ENCODE data around the gene THAP11.

THAP11 gene

GRCh38 chr16:67845291-67846062, 3.4 kb downstream of the THAP11 start:
- TF ChIP-seq EP300 (IDR thresholded peaks at IDR 0.05; ENCODE audit: borderline replicate concordance) (no peak), EGR1 (IDR thresholded peaks at IDR 0.05) (no peak), YY1 (IDR thresholded peaks at IDR 0.05; ENCODE audit: low read depth) (no peak), RAD21 (IDR thresholded peaks at IDR 0.05; ENCODE audit: low read depth) (no peak), NFIC (IDR thresholded peaks at IDR 0.05) (no peak), CREB1 (IDR thresholded peaks at IDR 0.05; ENCODE audit: low read depth) (no peak), TAF1 (IDR thresholded peaks at IDR 0.05; ENCODE audit: low read depth) (no peak), TEAD4 (IDR thresholded peaks at IDR 0.05) (no peak), MAX (IDR thresholded peaks at IDR 0.05) (no peak), CEBPB (IDR thresholded peaks at IDR 0.05) (no peak), FOXM1 (IDR thresholded peaks at IDR 0.05; ENCODE audit: borderline replicate concordance, low read depth) (no peak), TCF12 (IDR thresholded peaks at IDR 0.05; ENCODE audit: low read depth) (no peak), REST (IDR thresholded peaks at IDR 0.05; ENCODE audit: low read depth) (no peak), ZBTB7A (IDR thresholded peaks at IDR 0.05; ENCODE audit: low read depth) (no peak)
- TF ChIP-seq, protein P1, sequence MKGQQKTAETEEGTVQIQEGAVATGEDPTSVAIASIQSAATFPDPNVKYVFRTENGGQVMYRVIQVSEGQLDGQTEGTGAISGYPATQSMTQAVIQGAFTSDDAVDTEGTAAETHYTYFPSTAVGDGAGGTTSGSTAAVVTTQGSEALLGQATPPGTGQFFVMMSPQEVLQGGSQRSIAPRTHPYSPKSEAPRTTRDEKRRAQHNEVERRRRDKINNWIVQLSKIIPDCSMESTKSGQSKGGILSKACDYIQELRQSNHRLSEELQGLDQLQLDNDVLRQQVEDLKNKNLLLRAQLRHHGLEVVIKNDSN (IDR thresholded peaks at IDR 0.05), result no peak

- TF ChIP-seq EGR1 (IDR thresholded peaks at IDR 0.05), result no peak
- TF ChIP-seq, protein P1 (IDR thresholded peaks at IDR 0.05), result no peak
- no peak for TF ChIP-seq EP300 (IDR thresholded peaks at IDR 0.05; ENCODE audit: borderline replicate concordance)
- TF ChIP-seq RAD21 (IDR thresholded peaks at IDR 0.05; ENCODE audit: low read depth), result no peak
- TF ChIP-seq CREB1 (IDR thresholded peaks at IDR 0.05; ENCODE audit: low read depth), result no peak
These were observed 3.9 kb downstream of the THAP11 start for GRCh38 chr16:67846063-67846319.

GRCh38 chr16:67846320-67847063, 4.4 kb downstream of the THAP11 start, which contains the start of gene NUTF2:
TSS of gene NUTF2 (plus strand) at chr16:67846933. CDS start at chr16:67865131, 18,198 bp downstream.
- no peak for TF ChIP-seq NFIC (IDR thresholded peaks at IDR 0.05)
- TF ChIP-seq, protein P1 (IDR thresholded peaks at IDR 0.05), result 0 out of 2 replicates have a peak, but pooled peaks have one; percentile 28
- TF ChIP-seq EP300 (IDR thresholded peaks at IDR 0.05; ENCODE audit: borderline replicate concordance), result no peak; the same call in 1 of the 2 replicates
- peak; percentile 82 for TF ChIP-seq YY1 (IDR thresholded peaks at IDR 0.05; ENCODE audit: low read depth)
- no peak for TF ChIP-seq REST (IDR thresholded peaks at IDR 0.05; ENCODE audit: low read depth)
- peak; percentile 89 for TF ChIP-seq ZBTB7A (IDR thresholded peaks at IDR 0.05; ENCODE audit: low read depth)
- TF ChIP-seq TEAD4 (IDR thresholded peaks at IDR 0.05), result 0 out of 2 replicates have a peak, but pooled peaks have one; percentile 31
- TF ChIP-seq FOXM1 (IDR thresholded peaks at IDR 0.05; ENCODE audit: borderline replicate concordance, low read depth), result no peak
- TF ChIP-seq CREB1 (IDR thresholded peaks at IDR 0.05; ENCODE audit: low read depth), result no peak
- 0 out of 2 replicates have a peak, but pooled peaks have one; percentile 59 for TF ChIP-seq EGR1 (IDR thresholded peaks at IDR 0.05)
- TF ChIP-seq TAF1 (IDR thresholded peaks at IDR 0.05; ENCODE audit: low read depth), result peak; percentile 45
- no peak for TF ChIP-seq RAD21 (IDR thresholded peaks at IDR 0.05; ENCODE audit: low read depth)
- TF ChIP-seq TCF12 (IDR thresholded peaks at IDR 0.05; ENCODE audit: low read depth), result peak; percentile 76; the same call in 1 of the 2 replicates
- peak; percentile 69 for TF ChIP-seq MAX (IDR thresholded peaks at IDR 0.05)
- TF ChIP-seq CEBPB (IDR thresholded peaks at IDR 0.05), result no peak

DNA sequence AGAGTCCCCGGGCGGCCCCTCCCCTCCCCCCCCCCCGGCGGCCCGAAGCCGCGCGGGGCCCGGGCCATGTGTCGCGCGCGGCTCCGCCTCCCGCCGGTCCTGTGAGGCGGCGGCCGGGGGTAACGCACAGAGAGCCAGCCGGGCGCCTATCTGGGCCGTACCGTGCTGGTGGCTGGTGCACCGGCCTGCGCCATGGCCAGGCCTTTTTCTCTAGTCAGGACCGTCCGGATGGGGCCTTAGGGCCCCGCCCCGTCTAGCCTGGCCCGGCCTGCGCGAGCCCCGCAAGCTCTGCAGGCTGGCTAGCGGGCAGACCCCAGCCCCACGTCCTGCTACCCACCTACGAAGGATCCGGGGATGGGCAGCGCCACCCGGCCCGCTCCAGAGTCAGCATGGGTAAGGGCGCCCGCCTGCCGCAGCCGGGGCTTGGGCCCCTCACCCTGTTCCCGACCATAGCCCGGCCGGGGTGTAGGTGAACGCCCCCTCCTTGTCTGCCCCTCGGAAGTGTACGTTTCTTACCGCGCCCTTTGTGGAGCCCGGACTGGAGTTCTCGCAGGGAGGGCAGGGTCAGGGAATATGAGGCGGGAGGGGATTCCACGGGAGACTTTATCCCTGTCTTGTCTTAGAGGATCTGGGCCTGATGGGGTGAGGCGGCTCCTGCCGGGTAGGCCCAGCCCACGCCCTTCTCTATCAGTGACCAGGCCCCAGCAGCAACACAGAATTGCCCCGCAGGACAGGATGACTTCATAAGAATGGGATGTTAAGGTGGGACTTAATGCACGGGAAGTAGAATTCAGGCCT, 5.1 kb downstream of the THAP11 start, which contains the start of gene CENPT:
Gene CENPT, minus strand, starts transcription at position 630 of the 798 bp plus-strand sequence. CDS start 13,834 bp downstream, outside the sequence.
- TF ChIP-seq RAD21 (IDR thresholded peaks at IDR 0.05; ENCODE audit: low read depth) (no peak), MAX (IDR thresholded peaks at IDR 0.05) (0 out of 2 replicates have a peak, but pooled peaks have one; percentile 2), YY1 (IDR thresholded peaks at IDR 0.05; ENCODE audit: low read depth) (no peak), NFIC (IDR thresholded peaks at IDR 0.05) (no peak), CEBPB (IDR thresholded peaks at IDR 0.05) (no peak), TEAD4 (IDR thresholded peaks at IDR 0.05) (no peak), EP300 (IDR thresholded peaks at IDR 0.05; ENCODE audit: borderline replicate concordance) (no peak), TCF12 (IDR thresholded peaks at IDR 0.05; ENCODE audit: low read depth) (0 out of 2 replicates have a peak, but pooled peaks have one; percentile 8), FOXM1 (IDR thresholded peaks at IDR 0.05; ENCODE audit: borderline replicate concordance, low read depth) (no peak), TAF1 (IDR thresholded peaks at IDR 0.05; ENCODE audit: low read depth) (no peak; the same call in 1 of the 2 replicates), CREB1 (IDR thresholded peaks at IDR 0.05; ENCODE audit: low read depth) (no peak), EGR1 (IDR thresholded peaks at IDR 0.05) (no peak), ZBTB7A (IDR thresholded peaks at IDR 0.05; ENCODE audit: low read depth) (peak; percentile 69; the same call in 1 of the 2 replicates), REST (IDR thresholded peaks at IDR 0.05; ENCODE audit: low read depth) (no peak)
- TF ChIP-seq, protein P1 (IDR thresholded peaks at IDR 0.05), result no peak
